GM13977 (cell line): ENCODE results near the gene PDK1.
"Not testable (repeated sequence)": the region's sequence is repeated elsewhere in the genome, so short reads cannot be mapped to it uniquely, and the experiment has no call there.

ENCODE experiments used
- DNase-seq: peaks from one replicate; pipeline ENCODE4 v3.0.0; 2012; ENCODE audit warnings: low spot score
- in situ Hi-C: fragments of 300-500 bp; cut with MboI; formaldehyde crosslinking; loops from one replicate; pipeline ENCODE4 v1.12.0; 2022; ENCODE audit warnings: low sequenced_read_pairs, low pct_unique_long_range_greater_than_20kb, mixed read lengths, inconsistent platforms; ENCODE audit not compliant: unreplicated experiment
- TF ChIP-seq, protein P1 (sequence below): IDR thresholded peaks from 2 replicates; pipeline ENCODE4 v1.5.1; 2012; ENCODE audit warnings: mild to moderate bottlenecking, control low read depth; ENCODE audit not compliant: insufficient read depth; ENCODE audit errors: extremely low read depth, missing control alignments

PDK1 gene

DNA sequence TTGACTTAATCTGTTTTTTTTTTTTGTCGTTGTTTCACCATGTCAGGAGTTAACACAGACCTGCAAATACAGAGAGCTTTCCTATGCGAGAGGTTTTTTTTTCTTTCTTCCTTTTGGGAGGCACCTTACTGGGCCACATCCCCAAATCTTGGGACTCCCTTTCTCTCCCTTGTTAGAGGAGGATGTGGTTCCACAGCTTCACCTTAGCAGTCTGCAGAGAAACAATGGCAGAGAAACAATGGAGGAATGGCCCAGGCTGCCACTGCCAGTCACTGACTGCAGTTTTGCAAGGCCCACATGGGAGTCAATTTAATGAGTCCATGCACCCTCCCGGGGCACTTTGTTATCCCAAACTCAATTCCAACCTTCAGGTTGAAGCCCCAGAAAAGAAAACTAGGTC is 20.8 kb upstream of the PDK1 start:
- TF ChIP-seq, protein P1, sequence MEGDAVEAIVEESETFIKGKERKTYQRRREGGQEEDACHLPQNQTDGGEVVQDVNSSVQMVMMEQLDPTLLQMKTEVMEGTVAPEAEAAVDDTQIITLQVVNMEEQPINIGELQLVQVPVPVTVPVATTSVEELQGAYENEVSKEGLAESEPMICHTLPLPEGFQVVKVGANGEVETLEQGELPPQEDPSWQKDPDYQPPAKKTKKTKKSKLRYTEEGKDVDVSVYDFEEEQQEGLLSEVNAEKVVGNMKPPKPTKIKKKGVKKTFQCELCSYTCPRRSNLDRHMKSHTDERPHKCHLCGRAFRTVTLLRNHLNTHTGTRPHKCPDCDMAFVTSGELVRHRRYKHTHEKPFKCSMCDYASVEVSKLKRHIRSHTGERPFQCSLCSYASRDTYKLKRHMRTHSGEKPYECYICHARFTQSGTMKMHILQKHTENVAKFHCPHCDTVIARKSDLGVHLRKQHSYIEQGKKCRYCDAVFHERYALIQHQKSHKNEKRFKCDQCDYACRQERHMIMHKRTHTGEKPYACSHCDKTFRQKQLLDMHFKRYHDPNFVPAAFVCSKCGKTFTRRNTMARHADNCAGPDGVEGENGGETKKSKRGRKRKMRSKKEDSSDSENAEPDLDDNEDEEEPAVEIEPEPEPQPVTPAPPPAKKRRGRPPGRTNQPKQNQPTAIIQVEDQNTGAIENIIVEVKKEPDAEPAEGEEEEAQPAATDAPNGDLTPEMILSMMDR = no peak
- in situ Hi-C loops = no loop called here
- no peak for DNase-seq

DNA sequence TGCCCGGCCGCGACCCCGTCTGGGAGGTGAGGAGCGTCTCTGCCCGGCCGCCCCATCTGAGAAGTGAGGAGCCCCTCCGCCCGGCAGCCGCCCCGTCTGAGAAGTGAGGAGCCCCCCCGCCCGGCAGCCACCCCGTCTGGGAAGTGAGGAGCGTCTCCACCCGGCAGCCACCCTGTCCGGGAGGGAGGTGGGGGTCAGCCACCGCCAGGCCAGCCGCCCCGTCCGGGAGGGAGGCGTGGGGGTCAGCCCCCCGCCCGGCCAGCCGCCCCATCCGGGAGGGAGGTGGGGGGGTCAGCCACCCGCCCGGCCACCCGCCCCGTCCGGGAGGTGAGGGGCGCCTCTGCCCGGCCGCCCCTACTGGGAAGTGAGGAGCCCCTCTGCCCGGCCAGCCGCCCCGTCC is 18.0 kb upstream of the PDK1 start:
- DNase-seq, in situ Hi-C loops: not testable (repeated sequence)

DNA sequence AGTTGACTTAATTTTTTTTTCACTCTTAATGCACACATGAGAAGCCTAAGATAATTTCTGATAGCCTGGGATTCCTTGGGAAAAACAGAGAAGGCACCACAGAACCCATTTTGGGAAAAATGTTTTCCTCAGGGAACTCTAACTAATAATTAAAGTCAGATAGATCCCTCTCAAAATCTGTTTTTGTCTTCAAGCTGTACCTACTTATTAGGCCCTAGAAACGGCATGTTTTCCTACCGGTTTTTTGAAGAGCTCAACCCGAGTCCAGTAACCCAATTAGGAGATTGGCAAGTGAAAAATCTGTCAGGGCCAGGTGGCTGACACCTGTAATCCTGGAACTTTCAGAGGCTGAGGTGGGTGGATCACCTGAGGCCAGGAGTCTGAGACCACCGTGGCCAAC is 16.1 kb upstream of the PDK1 start:
- DNase-seq = no peak
- TF ChIP-seq, protein P1 = no peak
- in situ Hi-C loops = no loop called here

DNA sequence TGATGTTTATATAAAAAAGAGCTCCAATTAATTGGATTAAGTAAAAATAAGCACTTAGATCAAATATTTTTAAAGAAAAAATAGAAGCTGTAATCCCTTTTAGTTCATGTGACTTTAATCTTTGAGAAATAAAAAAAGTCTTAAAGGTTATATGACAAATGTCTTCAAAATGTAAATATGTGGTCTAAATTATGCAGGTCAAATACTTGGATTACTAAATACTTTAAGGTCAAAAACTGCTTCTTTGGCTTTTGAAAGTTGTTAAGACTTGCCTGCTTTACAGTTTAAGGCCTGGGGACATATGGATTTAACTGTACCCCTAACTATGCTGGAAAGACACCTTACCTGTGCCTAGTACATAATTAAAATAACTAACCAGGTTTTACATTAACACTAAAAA is 15.5 kb upstream of the PDK1 start:
- no peak for DNase-seq
- in situ Hi-C loops = no loop called here
- TF ChIP-seq, protein P1 = no peak

DNA sequence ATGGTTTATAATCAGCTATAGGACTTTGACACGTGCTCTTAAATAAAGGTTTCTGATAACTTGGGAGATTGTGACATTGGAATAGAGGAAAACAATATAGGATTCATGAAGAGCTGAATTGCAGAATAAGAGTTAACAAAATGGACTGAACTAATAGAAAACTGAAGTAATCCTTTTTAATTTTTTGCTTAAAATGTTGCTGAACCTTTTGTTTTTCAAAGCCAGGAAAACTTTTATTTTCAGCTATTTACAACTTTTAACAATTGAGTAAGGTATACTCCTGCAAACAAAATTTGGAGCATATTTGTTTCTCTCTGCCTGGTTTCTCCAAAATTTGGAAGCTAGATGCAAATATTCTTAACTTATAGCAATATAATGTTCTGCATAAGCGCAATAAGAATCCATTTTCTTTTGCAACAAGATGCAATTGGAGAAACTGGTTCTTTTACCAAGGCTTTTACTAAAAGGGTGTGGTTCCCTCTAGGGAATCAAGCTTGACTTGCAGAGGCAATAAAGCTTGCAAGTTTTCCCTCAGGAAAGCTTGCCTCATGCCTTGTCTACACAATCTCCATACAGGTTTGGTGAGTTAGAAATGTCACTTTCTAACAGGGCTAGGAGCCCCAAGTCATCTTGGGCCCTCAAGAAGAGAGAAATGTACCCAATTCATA is 10.3 kb upstream of the PDK1 start:
- in situ Hi-C loops = no loop called here
- TF ChIP-seq, protein P1 = no peak
- no peak for DNase-seq

DNA sequence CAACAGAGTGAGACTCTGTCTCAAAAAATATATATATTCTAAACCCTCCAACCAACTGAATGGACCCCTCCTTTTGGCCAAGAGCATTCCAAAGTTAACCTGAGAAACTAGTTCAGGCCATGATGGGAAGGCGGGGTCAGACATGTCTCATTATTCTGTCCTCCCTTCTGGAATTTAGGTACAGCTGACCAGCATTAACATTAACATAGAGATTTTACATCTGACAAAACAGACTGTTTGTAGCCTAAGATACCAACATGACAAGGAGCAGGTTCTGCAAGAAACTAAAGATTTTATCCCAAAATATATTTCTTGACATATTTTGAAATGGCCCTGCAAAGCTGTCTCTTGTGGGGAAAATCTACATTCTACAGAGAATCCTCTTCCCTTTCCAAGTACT is 6.8 kb upstream of the PDK1 start:
- no peak for DNase-seq
- TF ChIP-seq, protein P1 = no peak
- in situ Hi-C loops = no loop called here

DNA sequence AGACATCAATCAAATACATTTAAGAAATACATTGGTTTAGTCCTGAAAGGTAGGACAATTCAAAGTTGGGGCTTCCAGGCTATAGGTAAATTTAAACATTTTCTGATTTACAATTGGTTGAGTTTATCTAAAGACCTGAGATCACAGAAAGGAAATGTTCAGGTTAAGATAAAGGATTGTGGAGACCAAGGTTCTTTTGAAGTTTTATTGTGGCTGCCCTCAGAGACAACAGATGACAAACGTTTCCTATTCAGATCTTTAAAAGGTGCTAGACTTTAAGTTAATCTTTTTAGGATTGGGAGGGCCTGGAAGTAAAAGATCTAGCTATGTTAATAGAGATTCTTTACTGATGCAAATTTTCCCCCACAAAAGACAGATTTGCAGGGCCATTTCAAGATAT is 6.1 kb upstream of the PDK1 start:
- in situ Hi-C loops, DNase-seq: not testable (repeated sequence)

DNA sequence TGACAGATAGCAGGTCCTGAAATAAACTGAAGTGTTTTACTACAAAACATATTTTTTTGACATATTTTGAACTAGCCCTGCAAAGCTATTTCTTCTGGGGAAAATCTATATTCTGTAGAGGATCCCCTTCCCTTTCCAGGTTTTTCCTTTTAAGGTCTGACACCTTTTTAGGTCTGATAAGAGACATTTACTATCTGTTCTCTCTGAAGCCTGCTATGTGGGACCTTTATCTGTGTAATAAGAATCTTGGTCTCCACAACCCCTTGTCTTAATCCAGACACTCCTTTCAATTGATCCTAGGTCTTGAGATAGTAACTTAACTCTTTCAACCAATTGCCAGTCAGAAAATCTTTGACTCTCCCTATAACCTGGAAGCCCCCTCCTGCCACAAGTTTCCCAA is 5.5 kb upstream of the PDK1 start:
- no peak for DNase-seq
- in situ Hi-C loops = no loop called here
- TF ChIP-seq, protein P1 = no peak
